HepG2 (cell line): ENCODE results near the gene RBPMS2. TPM values are rescaled to one million over a fixed set of nuclear protein-coding genes. Genes with fewer than 3 reads are reported as not detected.
A peak's percentile ranks its signal among the peaks of the same experiment; 100 is the strongest.

Experiments used
- AHDC1 ChIP-seq: sonication (generic); formaldehyde crosslinking; IDR thresholded peaks from 2 replicates; pipeline ENCODE4 v1.5.1; 2020; ENCODE audit warnings: mild to moderate bottlenecking, missing genetic modification reagents, borderline replicate concordance
- ARID2 ChIP-seq: sonication (generic); formaldehyde crosslinking; IDR thresholded peaks from 2 replicates; pipeline ENCODE4 v1.8.1; 2022; ENCODE audit warnings: mild to moderate bottlenecking, missing genetic modification reagents, borderline replicate concordance
- CREM ChIP-seq, 2 experiments: sonication (generic) in 1 of 2; formaldehyde crosslinking in 1 of 2; IDR thresholded peaks; 2 replicates each; pipeline versions ENCODE4 v1.4.0 to v1.6.1; 2016 to 2020; ENCODE audit warnings: antibody characterized with exemption in 1 of 2, mild to moderate bottlenecking in 1 of 2, missing genetic modification reagents in 1 of 2
- DDIT3 ChIP-seq: sonication (generic); formaldehyde crosslinking; IDR thresholded peaks from 2 replicates; pipeline ENCODE4 v1.4.0; 2020; ENCODE audit warnings: mild to moderate bottlenecking, missing genetic modification reagents
- GABPA ChIP-seq, 2 experiments: IDR thresholded peaks; 2 replicates each; pipeline ENCODE4 v1.6.1; 2011 to 2016; ENCODE audit warnings: low read depth in 2 of 2, low read length in 1 of 2, missing biosample characterization in 1 of 2, missing genetic modification characterization in 1 of 2
- GATAD2A ChIP-seq: IDR thresholded peaks from 2 replicates; pipeline ENCODE4 v1.6.1; 2016
- GTF2F1 ChIP-seq: fragments of 150-350 bp; IDR thresholded peaks from 2 replicates; pipeline ENCODE4 v1.6.1; 2014; ENCODE audit warnings: low read length
- HMG20B ChIP-seq: conservative IDR thresholded peaks from 2 replicates; pipeline ENCODE4 v1.6.1; 2016; ENCODE audit warnings: missing genetic modification reagents, missing compliant biosample characterization
- KAT8 ChIP-seq: IDR thresholded peaks from 2 replicates; pipeline ENCODE4 v1.6.1; 2016; ENCODE audit warnings: missing genetic modification reagents, missing compliant biosample characterization
- MED1 ChIP-seq: sonication (generic); formaldehyde crosslinking; IDR thresholded peaks from 2 replicates; pipeline ENCODE4 v1.4.0; 2020; ENCODE audit warnings: missing genetic modification reagents
- POLR2G ChIP-seq: fragments of 200-400 bp; formaldehyde crosslinking; IDR thresholded peaks from 2 replicates; pipeline ENCODE4 v1.6.1; 2018; ENCODE audit warnings: mild to moderate bottlenecking, low read depth, low read length, moderate library complexity
- RXRA ChIP-seq: sonication (generic); formaldehyde crosslinking; IDR thresholded peaks from 2 replicates; pipeline ENCODE4 v1.5.1; 2020; ENCODE audit warnings: missing genetic modification reagents
- SUZ12 ChIP-seq: fragments of 150-350 bp; IDR thresholded peaks from 2 replicates; pipeline ENCODE4 v1.6.1; 2014; ENCODE audit warnings: low read depth, low read length
- TBL1XR1 ChIP-seq: fragments of 150-350 bp; IDR thresholded peaks from 2 replicates; pipeline ENCODE4 v1.6.1; 2014; ENCODE audit warnings: borderline replicate concordance, low read length; ENCODE audit not compliant: partially characterized antibody
- YEATS2 ChIP-seq: sonication (generic); formaldehyde crosslinking; IDR thresholded peaks from 2 replicates; pipeline ENCODE4 v1.4.0; 2020; ENCODE audit warnings: missing genetic modification reagents, borderline replicate concordance
- ZBTB14 ChIP-seq: sonication (generic); formaldehyde crosslinking; IDR thresholded peaks from 2 replicates; pipeline ENCODE4 v1.4.0; 2020; ENCODE audit warnings: missing genetic modification reagents
- ZBTB21 ChIP-seq: sonication (generic); formaldehyde crosslinking; IDR thresholded peaks from 2 replicates; pipeline ENCODE4 v1.4.0; 2020; ENCODE audit warnings: missing genetic modification reagents
- ZNF616 ChIP-seq: sonication (generic); formaldehyde crosslinking; IDR thresholded peaks from 2 replicates; pipeline ENCODE4 v1.5.0; 2020; ENCODE audit warnings: low read depth, mild to moderate bottlenecking, missing genetic modification reagents
- ZNF790 ChIP-seq: sonication (generic); formaldehyde crosslinking; IDR thresholded peaks from 2 replicates; pipeline ENCODE4 v1.8.0; 2022; ENCODE audit warnings: missing genetic modification reagents, mild to moderate bottlenecking, borderline replicate concordance
- ZNF792 ChIP-seq: IDR thresholded peaks from 2 replicates; pipeline ENCODE4 v1.6.1; 2016
- ZXDC ChIP-seq: sonication (generic); formaldehyde crosslinking; IDR thresholded peaks from 2 replicates; pipeline ENCODE4 v1.5.0; 2020; ENCODE audit warnings: mild to moderate bottlenecking, missing genetic modification reagents
- polyA plus RNA-seq, 8 experiments: library from polyadenylated mRNA; depleted of rRNA in 3 of 8; stranded (reverse) in 7 of 8; unstranded in 1 of 8; fragments of >200 nt; fragmentation: Illumina TruSeq in 4 of 8; extraction: Trizol in 4 of 8; gene quantifications; 2 replicates each; pipeline versions ENCODE4 v1.2.1 to v1.2.3, GENCODE V29; 2011 to 2016; ENCODE audit warnings: low read depth in 4 of 8, missing spikeins in 1 of 8, mixed read lengths in 1 of 8; ENCODE audit not compliant: insufficient read depth in 1 of 8
- total RNA-seq, 5 experiments: library from RNA; depleted of rRNA; stranded (reverse); fragments of >200 nt; fragmentation: Illumina TruSeq; extraction: Trizol; gene quantifications; 2 replicates each; pipeline ENCODE4 v1.2.3, GENCODE V29; 2016; ENCODE audit warnings: low read depth in 1 of 5

RBPMS2 gene
- total and polyA plus RNA-seq, 2 of the 13 experiments (the other 11 are each of a cell fraction or from before 2014, with no cell fraction given), result 0.08 TPM; not detected in 1

- TF ChIP-seq ZBTB14 (CRISPR knock-in tag), result no peak
- TF ChIP-seq GTF2F1, result no peak
- peak; percentile 98 for TF ChIP-seq RXRA (CRISPR knock-in tag)
- TF ChIP-seq GABPA (IDR thresholded peaks at IDR 0.05; ENCODE audit: low read depth, low read length), result no peak
- TF ChIP-seq GABPA (CRISPR knock-in tag; IDR thresholded peaks at IDR 0.05; ENCODE audit: low read depth), result peak; percentile 45; the same call in 1 of the 2 replicates
- TF ChIP-seq ARID2 (CRISPR knock-in tag), result no peak
- TF ChIP-seq HMG20B (CRISPR knock-in tag), result no peak; the same call in 1 of the 2 replicates
- no peak for TF ChIP-seq ZBTB21 (CRISPR knock-in tag)
- TF ChIP-seq ZNF792 (CRISPR knock-in tag), result no peak
- TF ChIP-seq SUZ12, result no peak
- peak; percentile 26; the same call in 1 of the 2 replicates for TF ChIP-seq CREM (IDR thresholded peaks at IDR 0.05)
- no peak for TF ChIP-seq CREM (CRISPR knock-in tag; IDR thresholded peaks at IDR 0.05)
- TF ChIP-seq ZXDC (CRISPR knock-in tag), result no peak
- peak; percentile 49; the same call in 1 of the 2 replicates for TF ChIP-seq YEATS2 (CRISPR knock-in tag)
- TF ChIP-seq POLR2G, result no peak
- TF ChIP-seq AHDC1 (CRISPR knock-in tag), result no peak
- no peak for TF ChIP-seq ZNF790 (CRISPR knock-in tag)
- TF ChIP-seq DDIT3 (CRISPR knock-in tag), result no peak
- TF ChIP-seq KAT8, result no peak; the same call in 1 of the 2 replicates
- TF ChIP-seq ZNF616, result no peak
- peak; percentile 79 for TF ChIP-seq MED1 (CRISPR knock-in tag)
- peak; percentile 79 for TF ChIP-seq GATAD2A (CRISPR knock-in tag)
- peak; percentile 98 for TF ChIP-seq TBL1XR1
Measured at GRCh38 chr15:64732156-64732860, 43.1 kb downstream of the RBPMS2 start (continued).
